Measurements from ENCODE around the gene CCDC187.

CCDC187 gene

DNA sequence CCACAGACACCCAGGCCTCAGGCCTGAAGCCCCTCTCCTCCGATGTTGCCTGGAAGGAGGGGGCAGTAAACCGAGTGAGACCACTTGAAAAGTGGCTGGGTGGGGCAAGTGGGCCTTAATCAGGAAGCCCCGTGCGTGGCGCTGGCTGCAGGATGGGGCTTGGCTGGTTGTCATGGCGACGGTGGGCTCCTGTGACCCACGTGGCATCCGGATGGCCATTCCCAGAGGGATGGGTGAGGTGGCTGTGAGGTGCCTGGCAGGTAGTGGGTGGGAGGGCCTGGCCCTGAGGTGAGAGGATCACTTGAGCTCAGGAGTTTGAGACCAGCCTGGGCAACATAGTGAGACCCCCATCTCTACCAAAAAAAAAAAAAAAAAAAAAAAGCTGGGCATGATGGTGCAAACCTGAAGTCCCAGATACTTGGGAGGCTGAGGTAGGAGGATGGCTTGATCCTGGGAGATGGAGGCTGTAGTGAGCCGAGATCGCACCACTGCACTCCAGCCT lies 28.6 kb upstream of the CCDC187 start:
- H3K9me2 ChIP-seq (replicated peaks; ENCODE audit: control insufficient read depth, low read length) = no peaks in the 10 kb centered on the region
- no peaks in the 10 kb centered on the region for H3K36me3 ChIP-seq (ENCODE audit: control insufficient read depth, low read length)
- H3K9me3 ChIP-seq (ENCODE audit: control insufficient read depth, insufficient read depth, low read length) = no peaks in the 10 kb centered on the region
- H3K27ac ChIP-seq (ENCODE audit: low read depth, low read length) = no peak overlapping the region
- peaks cover 9% of the 10 kb centered on the region for H3K27me3 ChIP-seq (ENCODE audit: control insufficient read depth, low read length)
- H3K4me3 ChIP-seq (ENCODE audit: low read length) = no peak overlapping the region
- H3F3A ChIP-seq (ENCODE audit: control insufficient read depth, insufficient read depth) = no peaks in the 10 kb centered on the region
- H4K20me1 ChIP-seq (ENCODE audit: control insufficient read depth, insufficient read depth, low read depth, low read length) = no peaks in the 10 kb centered on the region
- no peaks in the 10 kb centered on the region for H3K4me1 ChIP-seq (ENCODE audit: control insufficient read depth, low read length)
- no peak for TF ChIP-seq EZH2phosphoT487 (IDR thresholded peaks at IDR 0.05; ENCODE audit: borderline replicate concordance, low read length)
- TF ChIP-seq, protein P1, sequence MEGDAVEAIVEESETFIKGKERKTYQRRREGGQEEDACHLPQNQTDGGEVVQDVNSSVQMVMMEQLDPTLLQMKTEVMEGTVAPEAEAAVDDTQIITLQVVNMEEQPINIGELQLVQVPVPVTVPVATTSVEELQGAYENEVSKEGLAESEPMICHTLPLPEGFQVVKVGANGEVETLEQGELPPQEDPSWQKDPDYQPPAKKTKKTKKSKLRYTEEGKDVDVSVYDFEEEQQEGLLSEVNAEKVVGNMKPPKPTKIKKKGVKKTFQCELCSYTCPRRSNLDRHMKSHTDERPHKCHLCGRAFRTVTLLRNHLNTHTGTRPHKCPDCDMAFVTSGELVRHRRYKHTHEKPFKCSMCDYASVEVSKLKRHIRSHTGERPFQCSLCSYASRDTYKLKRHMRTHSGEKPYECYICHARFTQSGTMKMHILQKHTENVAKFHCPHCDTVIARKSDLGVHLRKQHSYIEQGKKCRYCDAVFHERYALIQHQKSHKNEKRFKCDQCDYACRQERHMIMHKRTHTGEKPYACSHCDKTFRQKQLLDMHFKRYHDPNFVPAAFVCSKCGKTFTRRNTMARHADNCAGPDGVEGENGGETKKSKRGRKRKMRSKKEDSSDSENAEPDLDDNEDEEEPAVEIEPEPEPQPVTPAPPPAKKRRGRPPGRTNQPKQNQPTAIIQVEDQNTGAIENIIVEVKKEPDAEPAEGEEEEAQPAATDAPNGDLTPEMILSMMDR (IDR thresholded peaks at IDR 0.05; ENCODE audit: low read depth, low read length, poor library complexity, severe bottlenecking) = no peak
- no peaks in the 10 kb centered on the region for H3K79me2 ChIP-seq (ENCODE audit: control insufficient read depth, low read length)
- no peak overlapping the region for H3K4me2 ChIP-seq (ENCODE audit: low read length)

DNA sequence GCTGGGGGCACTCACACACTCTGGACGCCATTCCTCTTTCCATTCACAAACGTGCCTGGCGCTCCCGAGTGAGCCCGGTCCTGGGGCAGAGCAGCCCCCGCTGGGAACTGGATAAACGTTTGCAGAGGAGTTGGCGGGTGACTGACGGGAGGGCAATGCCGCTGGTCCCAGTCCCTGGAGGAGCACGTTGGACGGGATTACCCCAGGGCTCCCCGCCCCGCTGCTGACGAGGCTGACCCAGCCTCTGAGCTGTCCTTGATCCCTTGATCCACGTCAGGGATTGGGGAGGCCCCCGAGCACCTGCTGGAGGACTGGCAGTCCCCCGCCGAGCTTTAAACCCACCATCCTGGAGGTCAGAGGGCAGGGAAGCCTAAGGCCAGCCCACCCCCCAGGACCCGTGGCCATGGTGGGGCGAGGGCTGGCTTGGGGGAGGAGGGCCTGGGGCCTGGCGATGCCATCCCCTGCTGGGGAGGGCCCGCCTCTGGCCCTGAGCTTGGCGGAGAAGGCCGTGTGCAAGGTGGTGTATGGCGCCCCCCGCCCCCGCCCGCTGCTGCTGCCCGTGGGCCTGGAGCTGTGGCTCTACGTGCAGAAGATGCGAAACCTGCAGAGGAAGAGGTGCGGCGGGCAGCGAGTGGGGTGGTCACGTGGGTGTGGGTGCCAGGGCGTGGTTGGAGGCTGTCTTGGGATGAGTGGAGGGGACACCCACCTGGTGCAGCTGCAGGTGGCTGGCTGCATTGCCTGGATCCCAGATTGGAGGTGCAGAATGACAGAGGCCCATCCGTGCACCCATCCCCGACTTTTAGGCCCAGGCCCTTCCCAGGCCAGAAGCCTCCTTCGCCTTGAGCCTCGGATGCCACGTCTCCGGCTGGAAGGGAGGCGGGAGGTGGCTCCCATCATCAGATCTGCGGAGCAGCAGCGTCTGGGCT lies 27.9 kb upstream of the CCDC187 start:
- H3K27me3 ChIP-seq (ENCODE audit: control insufficient read depth, low read length) = peaks cover 11% of the 10 kb centered on the region
- H3K4me1 ChIP-seq (ENCODE audit: control insufficient read depth, low read length) = no peaks in the 10 kb centered on the region
- no peaks in the 10 kb centered on the region for H4K20me1 ChIP-seq (ENCODE audit: control insufficient read depth, insufficient read depth, low read depth, low read length)
- no peak for TF ChIP-seq EZH2phosphoT487 (IDR thresholded peaks at IDR 0.05; ENCODE audit: borderline replicate concordance, low read length)
- TF ChIP-seq, protein P1 (IDR thresholded peaks at IDR 0.05; ENCODE audit: low read depth, low read length, poor library complexity, severe bottlenecking) = no peak
- H3K36me3 ChIP-seq (ENCODE audit: control insufficient read depth, low read length) = no peaks in the 10 kb centered on the region
- no peak overlapping the region for H3K4me3 ChIP-seq (ENCODE audit: low read length)
- H3F3A ChIP-seq (ENCODE audit: control insufficient read depth, insufficient read depth) = no peaks in the 10 kb centered on the region
- H3K9me2 ChIP-seq (replicated peaks; ENCODE audit: control insufficient read depth, low read length) = no peaks in the 10 kb centered on the region
- no peaks in the 10 kb centered on the region for H3K79me2 ChIP-seq (ENCODE audit: control insufficient read depth, low read length)
- H3K27ac ChIP-seq (ENCODE audit: low read depth, low read length) = no peak overlapping the region
- H3K4me2 ChIP-seq (ENCODE audit: low read length) = no peak overlapping the region
- no peaks in the 10 kb centered on the region for H3K9me3 ChIP-seq (ENCODE audit: control insufficient read depth, insufficient read depth, low read length)

DNA sequence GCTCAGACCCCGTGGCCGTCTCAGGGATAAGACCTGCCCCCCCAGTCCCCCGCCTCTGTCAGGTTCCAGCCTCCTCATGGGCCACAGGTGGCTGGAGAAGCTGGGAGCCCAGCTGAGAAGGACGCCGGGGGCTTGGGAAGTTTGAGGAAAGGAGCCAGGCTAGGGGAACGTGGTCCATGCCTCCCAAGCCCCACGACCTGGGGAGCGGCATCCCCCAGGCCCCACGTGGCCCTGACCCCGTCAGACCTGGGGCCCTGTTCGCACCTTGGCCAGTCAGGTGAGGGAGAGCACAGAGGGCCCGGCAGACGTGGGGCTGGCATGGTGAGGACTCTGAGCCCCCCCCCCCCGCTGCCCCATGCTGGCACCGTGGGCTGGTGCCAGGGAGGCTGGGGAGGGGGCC lies 27.1 kb upstream of the CCDC187 start:
- no peaks in the 10 kb centered on the region for H3K4me1 ChIP-seq (ENCODE audit: control insufficient read depth, low read length)
- H3K9me3 ChIP-seq (ENCODE audit: control insufficient read depth, insufficient read depth, low read length) = no peaks in the 10 kb centered on the region
- no peak overlapping the region for H3K27ac ChIP-seq (ENCODE audit: low read depth, low read length)
- H3K4me3 ChIP-seq (ENCODE audit: low read length) = no peak overlapping the region
- no peaks in the 10 kb centered on the region for H3K36me3 ChIP-seq (ENCODE audit: control insufficient read depth, low read length)
- no peaks in the 10 kb centered on the region for H4K20me1 ChIP-seq (ENCODE audit: control insufficient read depth, insufficient read depth, low read depth, low read length)
- H3K27me3 ChIP-seq (ENCODE audit: control insufficient read depth, low read length) = peaks cover 15% of the 10 kb centered on the region
- H3K9me2 ChIP-seq (replicated peaks; ENCODE audit: control insufficient read depth, low read length) = no peaks in the 10 kb centered on the region
- H3K79me2 ChIP-seq (ENCODE audit: control insufficient read depth, low read length) = no peaks in the 10 kb centered on the region
- TF ChIP-seq, protein P1 (IDR thresholded peaks at IDR 0.05; ENCODE audit: low read depth, low read length, poor library complexity, severe bottlenecking) = no peak
- no peak for TF ChIP-seq EZH2phosphoT487 (IDR thresholded peaks at IDR 0.05; ENCODE audit: borderline replicate concordance, low read length)
- H3K4me2 ChIP-seq (ENCODE audit: low read length) = no peak overlapping the region
- no peaks in the 10 kb centered on the region for H3F3A ChIP-seq (ENCODE audit: control insufficient read depth, insufficient read depth)
